Activated CD8-positive, alpha-beta memory T cell treated with anti-CD3 and anti-CD28 coated beads, Interleukin-2, amount 50 U/mL, for 24 hours (primary cell): ENCODE measurements around the gene GLT8D2.

Experiments
- DNase-seq: peaks from one replicate; pipeline ENCODE4 v3.0.0-alpha.2; 2020; ENCODE audit errors: extremely low read depth

GLT8D2 gene

GRCh38 chr12:104000807-104001434 is 49.1 kb downstream of the GLT8D2 start:
- DNase-seq: no peak

DNA sequence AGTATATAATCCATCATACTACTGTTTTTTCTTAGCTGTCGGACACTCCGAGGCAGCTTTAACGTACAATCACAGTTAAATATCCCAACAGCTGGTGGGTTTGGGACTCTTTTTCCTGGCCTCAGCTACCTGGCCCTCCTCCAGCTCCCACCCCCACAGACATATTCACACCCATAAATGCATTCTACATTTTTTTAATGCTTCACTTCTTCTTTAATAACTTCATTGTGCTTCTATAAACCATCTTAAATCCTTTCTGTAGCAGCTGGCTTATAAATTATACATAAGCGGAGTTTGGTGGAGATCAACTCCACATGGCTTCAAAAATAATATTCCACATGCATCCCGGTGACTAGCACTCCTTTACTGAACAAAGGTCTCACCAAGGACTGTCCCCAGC is 51.0 kb downstream of the GLT8D2 start:
- no peak for DNase-seq

DNA sequence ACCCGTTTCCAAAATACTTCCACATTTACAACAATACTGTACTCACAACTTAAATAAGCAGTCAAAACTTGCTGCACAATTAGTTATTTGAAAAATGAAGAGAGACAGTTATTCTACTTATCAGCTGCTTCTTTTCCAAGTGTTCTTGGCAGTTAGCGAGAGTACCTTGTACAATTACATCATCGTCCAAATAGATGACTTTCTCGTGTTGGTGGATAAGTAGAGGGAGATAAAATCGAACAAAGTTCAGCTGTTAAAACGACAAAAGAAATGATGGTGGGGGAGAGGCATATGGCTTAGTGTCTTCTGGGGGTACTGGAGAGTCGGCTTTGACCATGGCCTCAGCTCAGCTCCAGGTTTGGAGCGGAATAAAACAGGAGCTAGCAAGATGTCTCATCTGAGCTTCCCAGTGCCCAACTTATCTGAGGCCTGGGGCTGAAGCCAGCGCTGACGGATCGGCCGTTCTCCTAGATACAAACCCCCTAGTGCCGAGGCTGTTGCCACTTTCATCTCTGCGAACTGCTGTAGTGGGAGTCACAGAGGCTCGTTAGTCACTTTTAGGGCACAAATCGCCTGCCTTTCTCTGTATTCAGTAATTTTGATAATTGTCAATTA is 52.6 kb downstream of the GLT8D2 start:
- no peak for DNase-seq

- no peak for DNase-seq
These were observed 53.4 kb downstream of the GLT8D2 start for GRCh38 chr12:103996595-103996994.

DNA sequence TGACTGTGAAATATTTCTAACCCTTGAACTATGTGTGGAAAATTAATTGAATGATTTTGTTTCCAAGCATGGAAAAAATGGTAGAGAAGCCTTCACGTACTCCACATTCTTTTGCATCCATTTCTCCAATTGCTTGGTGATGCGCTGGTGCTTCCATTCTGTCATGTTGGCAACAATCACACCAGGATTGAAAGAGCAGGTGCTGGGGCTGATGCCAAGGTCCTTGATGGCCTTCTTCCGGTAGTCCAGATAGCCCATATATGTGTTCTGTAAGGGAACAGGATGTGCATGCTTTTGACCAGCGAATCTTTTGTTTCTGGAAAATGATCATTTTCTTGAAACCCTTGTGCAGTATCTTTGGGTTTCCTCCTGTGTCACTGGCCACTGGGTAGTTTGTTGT is 55.8 kb downstream of the GLT8D2 start:
- no peak for DNase-seq

DNA sequence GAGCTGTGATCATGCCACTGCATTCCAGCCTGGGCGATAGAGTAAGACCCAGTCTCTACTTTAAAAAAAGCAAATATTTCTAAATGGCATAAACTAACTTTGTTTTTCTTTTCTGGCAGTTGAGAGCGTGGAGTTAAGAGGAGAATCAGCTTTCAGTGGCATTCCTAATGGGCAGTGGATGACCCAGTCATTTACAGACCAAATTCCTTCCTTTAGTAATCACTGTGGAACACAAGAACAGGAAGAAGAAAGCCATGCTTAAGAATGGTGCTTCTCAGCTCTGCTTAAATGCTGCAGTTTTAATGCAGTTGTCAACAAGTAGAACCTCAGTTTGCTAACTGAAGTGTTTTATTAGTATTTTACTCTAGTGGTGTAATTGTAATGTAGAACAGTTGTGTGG is 63.2 kb downstream of the GLT8D2 start:
- no peak for DNase-seq

GRCh38 chr12:103978384-103978982 is 71.5 kb downstream of the GLT8D2 start:
- no peak for DNase-seq

GRCh38 chr12:103975368-103975767 is 74.6 kb downstream of the GLT8D2 start:
- DNase-seq: no peak

DNA sequence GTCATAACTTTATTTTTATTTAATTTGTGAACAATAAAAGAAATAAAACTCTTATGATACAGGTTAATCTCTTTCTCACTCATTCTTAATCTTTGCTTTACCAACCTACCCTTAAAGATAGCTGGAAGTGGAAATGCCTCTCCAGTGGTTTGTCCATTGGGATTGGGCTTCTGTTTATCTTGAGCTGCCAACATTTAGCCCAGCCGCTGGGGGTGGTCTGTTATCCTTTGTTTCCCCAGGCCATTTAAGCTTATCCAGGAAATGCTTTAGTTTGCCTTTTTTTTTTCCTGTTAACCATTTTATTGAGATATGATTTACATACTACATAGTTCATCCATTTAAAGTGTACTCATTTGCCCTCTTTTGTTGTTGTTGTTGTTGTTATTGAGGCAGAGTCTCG is 76.1 kb downstream of the GLT8D2 start:
- DNase-seq: no peak

GRCh38 chr12:103969391-103969790 is 80.6 kb downstream of the GLT8D2 start:
- no peak for DNase-seq

DNA sequence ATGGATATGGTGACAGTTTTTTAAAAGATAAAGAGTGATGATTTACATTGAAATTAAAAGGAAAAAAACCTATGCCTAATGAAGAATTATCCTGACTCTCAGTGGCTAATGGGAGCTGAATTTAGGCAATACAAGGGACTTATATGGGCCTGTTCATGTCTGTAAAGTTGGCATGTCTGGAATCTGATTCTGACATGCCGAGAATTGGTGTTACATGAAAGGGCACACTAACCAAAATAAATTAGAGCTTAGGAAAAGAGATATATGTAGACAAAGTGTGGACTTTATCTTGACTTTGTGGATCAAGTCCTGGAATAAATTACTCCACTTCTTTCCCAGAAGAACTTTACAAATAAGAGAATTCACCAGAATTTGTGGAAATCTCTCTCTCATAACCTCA is 83.3 kb downstream of the GLT8D2 start:
- no peak for DNase-seq

- peak; percentile 98 for DNase-seq
These were observed 84.1 kb downstream of the GLT8D2 start, which contains the start of gene TDG for GRCh38 chr12:103965590-103966504. Gene TDG, plus strand, starts transcription at chr12:103965872. Its CDS starts 166 bp downstream, at chr12:103966038.

DNA sequence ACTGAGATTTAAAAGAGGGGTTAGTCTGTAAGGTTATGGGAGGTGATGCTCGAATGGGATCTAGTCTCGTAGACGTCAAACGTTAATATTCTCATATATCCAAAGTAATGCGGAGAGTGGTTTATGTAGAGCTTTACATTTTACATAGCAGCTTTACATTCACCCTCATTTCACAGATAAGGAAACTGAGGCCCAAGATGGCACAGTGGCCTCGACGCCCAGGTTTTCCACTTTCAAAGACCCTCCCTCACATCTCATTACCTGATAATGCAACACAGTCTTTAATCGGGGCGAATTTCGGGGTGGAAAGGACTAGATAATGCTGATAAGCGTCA is 84.8 kb downstream of the GLT8D2 start:
- DNase-seq: no peak

DNA sequence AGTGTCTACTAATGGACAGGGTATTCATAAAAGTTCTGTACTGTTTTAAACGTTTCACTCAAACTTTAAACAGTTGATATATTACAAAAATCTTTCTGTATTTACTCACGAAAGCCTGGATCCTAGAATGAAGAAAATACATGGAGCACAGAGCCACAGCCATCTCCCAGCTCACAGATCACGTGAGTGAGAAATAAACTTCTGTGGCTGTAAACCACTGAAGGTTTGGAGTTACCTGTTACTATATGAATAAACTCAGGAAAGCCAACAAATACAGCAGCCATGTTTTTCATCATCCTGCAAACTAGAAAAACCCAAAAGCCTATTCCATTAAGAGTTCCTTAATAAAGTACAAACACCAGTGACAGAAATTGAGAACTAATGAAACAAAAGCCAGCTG is 85.2 kb downstream of the GLT8D2 start:
- no peak for DNase-seq

DNA sequence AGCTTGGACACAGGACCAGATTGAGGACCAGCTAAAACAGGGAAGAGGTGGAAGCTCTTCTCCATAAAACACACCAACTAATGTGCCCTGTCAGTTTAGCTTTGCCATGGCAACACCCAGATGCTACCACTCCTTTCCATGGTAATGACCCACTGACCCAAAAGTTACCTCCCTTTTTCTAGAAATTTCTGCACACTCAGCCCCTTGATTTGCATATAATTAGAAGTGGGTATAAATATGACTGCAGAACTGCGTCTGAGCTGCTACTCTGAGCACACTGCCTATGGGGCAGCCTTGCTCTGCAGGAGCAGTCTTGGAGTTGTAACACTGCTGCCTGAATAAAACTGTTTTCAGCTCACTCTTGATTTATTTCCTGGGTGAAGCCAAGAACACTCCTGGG is 87.5 kb downstream of the GLT8D2 start:
- DNase-seq: no peak

DNA sequence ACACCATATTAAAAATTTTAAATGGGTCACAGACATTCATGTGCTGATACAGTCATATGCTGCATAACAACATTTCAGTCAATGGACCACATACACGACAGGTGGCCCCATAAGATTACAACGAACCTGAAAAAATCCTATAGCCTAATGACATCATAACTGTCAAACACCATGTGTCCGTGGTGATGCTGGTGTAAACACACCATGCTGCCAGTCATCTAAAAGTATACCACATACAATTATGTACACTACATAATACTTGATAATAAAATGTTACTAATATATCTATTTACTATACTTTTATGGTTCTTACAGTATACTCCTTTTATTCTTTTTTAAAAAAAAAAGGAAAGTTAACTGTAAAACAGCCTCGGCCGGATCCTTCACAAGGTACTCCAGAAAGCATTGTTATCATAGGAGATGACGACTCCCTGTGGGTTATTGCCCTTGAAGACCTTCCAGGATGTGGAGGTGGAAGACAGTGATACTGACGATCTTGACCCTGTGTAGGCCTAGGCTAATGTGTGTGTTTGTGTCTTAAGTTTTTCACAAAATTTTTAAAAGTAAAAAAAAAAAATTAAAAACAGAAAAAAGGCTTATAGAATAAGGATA is 89.3 kb downstream of the GLT8D2 start:
- DNase-seq: no peak

DNA sequence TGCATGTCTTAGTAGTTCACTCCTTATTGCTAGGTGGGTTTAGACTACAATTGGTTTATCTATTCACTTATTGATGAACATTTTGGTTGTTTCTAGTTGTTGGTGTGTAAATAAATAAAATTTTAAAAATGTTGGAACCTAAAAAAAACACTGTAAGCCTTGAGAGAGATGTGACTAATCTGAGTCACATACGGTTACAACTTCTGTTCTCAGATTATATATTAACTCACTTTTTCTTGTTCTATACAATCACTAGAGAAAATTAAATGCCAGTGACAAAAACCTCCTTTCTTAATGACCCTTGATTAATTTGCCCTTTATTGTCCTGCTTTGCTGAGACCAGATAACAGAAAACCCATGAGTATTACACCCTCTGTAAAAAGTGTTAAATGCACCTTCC is 91.4 kb downstream of the GLT8D2 start:
- no peak for DNase-seq

DNA sequence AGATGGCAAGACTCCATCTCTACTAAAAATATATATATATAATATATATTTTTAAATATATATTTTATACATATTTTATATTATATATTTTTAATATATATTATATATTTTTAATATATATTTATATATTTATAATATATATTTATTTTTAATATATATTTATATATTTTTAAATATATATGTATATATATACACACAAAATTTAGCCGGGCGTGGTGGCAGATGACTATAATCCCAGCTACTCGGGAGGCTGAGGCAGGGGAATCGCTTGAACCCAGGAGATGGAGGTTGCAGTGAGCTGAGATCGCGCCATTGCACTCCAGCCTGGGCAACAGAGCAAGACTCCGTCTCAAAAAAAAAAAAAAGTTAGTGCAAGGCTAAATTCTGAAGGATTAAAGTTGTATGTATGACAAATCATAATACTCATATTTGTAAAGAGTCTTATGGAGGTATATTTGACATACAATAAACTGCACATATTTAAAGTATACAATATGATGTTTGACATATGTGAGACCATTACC is 92.1 kb downstream of the GLT8D2 start:
- DNase-seq: no peak

DNA sequence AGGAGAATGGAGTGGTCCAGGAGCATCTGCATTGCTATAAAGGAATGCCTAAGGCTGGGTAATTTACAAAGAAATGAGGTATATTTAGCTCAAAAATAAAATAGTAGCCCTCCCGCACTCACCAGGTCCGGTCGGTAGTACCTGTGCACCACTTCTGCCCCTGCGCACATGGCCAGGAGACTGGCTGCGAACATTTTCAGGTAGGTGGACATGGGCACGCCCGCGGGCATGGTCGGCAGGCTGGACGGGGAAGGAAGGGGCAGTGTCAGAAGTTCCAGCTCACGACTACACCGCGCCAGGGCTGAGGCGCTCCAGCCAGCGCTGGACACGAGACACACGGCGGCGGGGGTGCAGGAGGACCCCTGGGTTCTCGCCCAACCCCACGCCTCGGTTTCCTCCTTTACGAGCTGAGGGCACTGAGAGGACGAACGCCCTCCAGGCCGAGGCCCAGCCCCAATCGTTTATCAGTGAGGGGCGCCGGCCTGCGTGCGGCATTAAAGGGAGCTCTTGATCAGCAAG is 93.4 kb downstream of the GLT8D2 start:
- no peak for DNase-seq

DNA sequence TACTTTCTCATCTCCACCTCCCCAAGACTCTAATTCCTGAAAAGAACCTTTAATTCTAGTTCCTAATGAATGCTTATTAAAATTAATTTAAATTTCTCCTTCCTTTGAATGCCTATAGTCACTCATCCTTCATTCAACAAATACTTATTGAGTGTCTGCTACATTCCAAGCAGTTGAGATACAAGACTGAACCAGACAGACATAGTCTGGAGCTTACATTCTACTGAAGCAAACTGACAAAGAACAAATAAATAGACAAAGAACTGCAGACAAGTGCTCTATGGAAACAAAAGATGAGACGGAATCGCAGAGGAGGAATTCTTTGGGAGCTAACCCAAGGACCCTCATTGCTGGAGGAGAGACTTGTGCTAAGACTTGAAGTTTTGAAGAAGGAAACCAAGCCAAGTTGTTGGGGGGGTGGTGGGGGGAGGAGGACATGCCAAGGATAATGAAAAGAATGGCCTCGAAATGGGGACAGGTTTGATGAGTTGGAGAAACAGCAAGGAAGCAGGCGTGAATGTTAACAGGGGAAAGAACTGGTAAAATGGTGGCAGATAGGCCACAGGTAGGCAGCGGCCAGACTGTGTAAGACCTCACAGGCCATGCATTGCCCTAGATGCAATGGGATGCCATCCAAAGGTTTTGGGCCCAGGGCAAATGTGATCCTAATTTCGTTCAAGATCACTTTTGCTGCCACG is 94.0 kb downstream of the GLT8D2 start:
- DNase-seq: no peak

DNA sequence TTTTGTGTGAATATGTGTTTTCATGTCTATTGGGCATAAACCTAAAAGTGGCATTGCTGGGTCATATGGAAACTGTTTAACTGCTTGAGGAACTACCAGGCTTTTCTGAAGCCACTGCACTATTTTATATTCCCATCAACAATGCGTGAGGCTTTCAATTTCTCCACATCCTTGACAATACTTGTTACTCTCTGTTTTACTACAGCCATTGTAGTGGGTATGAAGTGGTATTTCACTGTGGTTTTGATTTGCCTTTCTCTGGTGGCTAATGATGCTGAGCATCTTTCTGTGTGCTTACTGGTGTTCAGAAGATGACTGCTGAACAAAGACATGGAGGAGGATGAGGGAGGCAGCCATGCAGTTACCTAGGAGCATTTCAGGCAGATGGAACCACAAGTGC is 97.5 kb downstream of the GLT8D2 start:
- no peak for DNase-seq
